GM15510 (cell line): Measurements from ENCODE around the gene TSSK6.

Source experiments
- POLR2A ChIP-seq: IDR thresholded peaks from 3 replicates; pipeline ENCODE4 v1.6.1; 2011; ENCODE audit warnings: borderline replicate concordance; ENCODE audit not compliant: insufficient read length; ENCODE audit errors: extremely low read depth

The TSSK6 gene

GRCh38 chr19:19539698-19540063 is 24.3 kb upstream of the TSSK6 start:
- TF ChIP-seq POLR2A: no peak

DNA sequence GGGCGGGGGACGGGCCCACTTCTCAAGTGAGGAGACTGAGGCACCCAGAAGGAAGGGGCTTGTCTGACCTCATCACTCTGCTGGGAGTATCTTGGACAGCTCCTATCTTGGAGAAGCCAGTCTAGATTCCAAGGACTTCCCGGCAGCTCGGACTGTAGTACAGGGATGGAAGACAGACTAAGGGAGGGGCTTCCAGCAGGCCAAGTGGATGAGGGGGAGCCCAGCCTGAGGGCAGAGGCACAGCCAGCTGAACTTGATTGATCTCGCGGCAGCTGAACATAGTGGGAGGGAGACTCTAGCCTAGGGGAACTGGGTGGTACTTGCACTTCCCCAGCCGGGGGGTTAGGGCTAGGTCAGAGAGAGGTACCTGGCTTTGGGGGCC is 23.4 kb upstream of the TSSK6 start:
- no peak for TF ChIP-seq POLR2A

DNA sequence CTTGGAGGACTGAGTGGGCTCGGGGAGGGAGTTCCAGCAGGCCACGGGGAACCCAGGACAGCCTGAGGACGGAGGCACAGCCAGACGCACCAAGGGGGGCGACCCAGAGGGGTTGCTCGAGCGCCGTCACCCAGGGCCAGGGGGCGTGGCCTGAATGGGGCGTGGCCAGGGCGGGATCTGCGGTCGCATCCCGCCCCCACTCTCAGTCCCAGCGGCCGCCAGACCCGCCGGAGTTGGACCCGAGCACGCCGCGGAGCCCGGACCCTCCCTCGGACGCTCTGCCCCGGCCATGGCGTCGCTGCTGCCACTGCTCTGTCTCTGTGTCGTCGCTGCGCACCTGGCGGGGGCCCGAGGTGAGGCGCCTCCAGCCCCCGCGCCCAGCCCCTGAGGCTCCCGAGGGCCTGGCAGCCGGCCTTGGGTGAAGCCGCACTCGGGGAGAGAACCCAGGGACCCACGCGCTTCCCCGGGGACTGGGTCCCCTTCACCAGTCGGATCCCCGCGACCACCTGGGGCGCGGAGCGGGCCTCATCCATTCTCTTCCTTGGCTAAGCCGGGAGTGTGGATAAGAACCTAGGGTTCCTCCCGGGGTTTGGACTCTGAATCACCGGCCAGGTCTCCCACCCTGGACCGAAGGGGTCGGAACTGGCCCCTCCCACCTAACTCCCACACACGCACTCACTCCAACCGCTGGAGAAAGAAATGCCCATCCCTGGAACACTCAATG is 22.9 kb upstream of the TSSK6 start, which contains the start of gene CILP2:
Gene CILP2 (plus strand): TSS at position 205 of the 724 bp plus-strand sequence. CDS start 85 bp downstream, at position 290.
- TF ChIP-seq POLR2A: no peak

DNA sequence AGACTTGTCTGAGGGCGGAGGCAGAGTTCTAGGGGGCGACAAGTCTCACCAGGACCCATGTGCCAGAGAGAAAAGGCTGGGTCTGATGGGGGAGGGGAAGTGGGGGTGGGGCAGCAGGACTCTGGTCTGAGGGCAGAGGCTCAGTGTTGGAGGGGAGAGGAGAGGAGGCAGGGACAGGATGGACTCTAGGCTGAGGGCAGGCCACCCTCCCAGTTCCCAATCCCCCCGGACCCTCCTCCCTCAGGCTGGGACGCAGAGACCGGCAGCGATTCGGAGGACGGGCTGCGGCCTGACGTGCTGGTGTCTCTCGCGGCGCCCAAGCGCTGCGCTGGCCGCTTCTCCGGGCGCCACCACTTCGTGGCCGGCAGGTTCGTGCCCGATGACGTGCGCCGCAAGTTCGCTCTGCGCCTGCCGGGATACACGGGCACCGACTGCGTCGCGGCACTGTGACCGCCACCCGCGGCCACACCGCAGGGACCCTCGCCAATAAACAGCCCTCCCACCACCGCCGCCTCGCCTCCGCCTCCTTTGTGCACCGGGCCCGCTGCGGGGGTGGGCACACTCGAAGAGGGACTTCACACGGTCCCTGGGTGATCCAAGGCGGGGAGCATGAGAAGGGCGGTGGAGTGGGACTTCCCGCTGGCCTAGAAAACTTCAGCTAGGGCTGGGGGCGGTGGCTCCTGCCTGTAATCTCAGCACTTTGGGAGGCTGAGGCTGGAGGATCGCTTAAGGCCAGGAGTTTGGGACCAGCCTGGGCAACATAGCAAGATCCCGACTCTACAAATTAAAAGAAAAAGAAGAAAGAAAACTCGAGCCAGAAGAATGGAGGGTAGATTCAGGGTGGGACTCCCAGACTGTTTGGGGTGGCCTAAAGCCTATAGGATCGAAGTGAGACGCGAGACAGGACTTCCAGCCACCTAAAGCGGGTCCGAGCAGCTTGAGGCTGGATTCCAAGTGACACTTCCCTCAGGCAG is 22.0 kb upstream of the TSSK6 start:
- no peak for TF ChIP-seq POLR2A

DNA sequence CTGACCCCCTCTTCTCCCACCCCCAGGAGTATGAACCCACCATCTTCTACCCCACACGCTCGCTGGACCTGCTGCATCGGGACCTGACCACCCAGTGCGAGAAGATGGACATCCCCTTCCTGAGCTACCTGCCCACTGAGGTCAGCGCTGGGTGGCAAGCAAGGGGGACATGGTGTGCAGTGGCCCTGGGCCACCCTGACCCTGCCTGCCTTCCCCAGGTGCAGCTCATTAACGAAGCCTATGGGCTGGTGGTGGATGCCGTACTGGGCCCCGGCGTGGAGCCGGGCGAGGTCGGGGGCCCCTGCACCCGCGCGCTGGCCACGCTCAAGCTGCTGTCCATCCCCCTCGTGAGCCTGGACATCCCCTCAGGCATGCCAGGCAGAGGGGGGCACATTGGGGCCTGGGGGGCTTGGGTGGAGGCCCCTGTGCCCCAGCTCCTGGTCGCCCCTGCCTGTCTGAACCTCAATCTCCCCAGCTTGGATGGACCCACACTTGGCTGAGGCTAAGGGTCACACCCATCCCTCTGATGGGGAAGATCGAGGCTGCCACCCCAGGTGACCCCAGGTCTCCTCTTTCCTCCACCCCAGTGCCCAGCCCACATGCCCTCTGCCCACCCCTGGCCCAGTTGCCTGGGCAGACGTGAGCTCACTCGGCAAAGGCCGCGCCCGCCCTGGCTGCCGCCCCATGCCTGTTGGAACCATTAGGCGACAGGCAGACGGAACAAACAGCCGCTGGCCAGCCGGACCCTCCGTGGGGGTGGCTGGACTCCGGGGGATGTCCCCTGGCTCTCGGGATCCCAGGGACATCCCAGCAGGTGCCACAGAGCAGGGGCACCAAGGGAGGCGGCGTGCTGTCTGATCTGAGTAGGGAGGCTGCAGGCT is 20.2 kb upstream of the TSSK6 start:
- TF ChIP-seq POLR2A: no peak

GRCh38 chr19:19534556-19535265 is 19.4 kb upstream of the TSSK6 start:
- no peak for TF ChIP-seq POLR2A

- TF ChIP-seq POLR2A: no peak
Observed at GRCh38 chr19:19533841-19534240, 18.5 kb upstream of the TSSK6 start.

DNA sequence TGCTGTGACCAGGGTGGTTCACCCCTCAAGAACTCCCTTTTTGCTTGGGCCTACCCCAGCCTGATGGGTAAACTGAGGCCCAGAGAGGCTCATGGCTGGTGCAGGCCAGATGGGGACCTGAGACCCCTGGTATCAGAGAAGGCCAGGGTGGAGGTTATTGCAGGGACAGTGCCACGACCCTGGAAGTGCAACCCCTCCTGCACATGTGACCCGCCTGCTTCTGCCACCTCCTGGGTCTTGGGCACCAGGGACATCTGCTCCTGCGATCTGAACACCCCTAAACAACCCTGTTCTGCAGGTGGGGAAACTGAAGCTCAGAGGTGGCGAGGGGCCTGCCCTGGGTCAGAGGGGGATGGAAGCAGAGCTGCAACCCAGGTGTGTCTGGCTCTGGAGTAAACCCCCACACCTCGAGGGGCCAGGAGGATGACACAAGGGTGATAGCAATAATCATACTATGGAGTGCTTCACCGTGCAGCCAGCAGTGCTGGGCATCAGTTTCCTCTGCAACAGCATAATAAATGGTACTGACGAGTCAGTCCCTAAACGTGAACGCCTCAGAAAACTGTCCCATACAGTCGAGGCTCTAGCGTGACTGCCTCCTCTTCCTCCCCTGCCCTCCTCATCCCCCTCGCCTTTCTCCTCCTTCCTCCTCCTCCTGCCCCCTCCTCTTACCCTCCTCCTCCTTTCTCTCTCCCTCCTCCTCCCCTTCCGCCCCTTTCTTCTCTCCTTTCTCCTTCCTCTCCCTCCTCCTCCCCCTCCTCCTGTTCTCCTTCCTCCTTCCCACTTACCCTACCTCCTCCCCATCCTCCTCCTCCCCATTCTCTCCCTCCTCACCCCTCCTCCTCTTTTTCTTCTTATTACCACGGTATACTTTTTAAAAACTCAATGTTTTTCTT is 17.7 kb upstream of the TSSK6 start:
- no peak for TF ChIP-seq POLR2A

DNA sequence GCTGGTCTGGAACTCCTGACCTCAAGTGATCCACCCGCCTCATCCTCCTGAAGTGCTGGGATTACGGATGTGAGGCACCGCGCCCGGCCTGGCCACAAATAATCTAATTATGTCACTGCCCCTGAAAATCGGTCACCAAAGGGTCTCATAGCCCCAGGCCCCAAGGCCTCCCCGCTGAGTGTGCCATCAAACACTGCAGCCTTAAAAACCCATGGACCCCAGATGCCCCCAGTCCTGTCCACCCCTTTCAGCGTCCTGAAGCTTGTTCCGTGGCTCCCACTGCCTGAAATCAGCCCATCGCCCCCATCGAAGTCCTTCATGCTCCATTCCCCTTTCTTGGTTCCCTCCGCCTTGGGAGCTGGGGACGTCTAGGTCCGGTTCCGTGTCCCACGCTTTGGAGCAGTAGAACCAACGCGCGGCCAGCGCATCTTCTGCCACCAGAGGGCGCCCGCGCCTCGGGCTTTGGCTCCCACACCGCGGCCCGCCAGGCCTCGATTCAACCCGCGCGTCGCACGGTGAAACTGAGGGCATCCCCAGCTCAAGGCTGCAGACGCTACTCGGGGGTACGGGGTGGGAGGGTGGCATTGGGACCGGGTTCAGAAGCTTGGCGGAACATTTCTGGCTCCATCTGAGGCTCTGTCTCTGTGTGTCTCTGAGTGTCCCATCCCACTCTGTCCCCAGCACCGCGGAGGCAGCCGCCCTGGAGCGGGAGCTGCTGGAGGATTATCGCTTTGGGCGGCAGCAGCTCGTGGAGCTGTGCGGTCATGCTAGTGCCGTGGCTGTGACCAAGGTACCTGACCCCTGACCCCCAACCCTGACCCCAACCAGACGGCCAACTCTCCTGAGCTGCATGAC is 16.8 kb upstream of the TSSK6 start:
- no peak for TF ChIP-seq POLR2A

DNA sequence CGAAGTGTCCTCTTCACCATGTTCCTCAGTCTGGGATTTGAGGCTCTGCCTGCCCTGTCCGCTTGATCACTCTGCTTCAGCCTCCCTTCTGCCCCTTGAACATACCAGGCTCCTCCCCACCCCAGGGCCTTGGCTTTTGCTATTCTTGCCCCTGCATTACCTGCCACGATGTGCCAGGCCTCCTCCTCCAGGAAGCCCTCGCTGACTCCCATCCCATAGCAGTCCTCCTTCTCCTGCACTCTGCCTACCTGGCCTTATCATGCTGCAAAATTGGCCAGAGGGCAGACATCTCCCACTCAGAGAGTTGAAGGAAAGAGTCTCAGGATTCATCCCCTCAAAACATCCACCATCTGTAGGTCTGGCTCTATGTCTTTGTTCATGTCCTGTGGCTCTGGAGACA is 15.5 kb upstream of the TSSK6 start:
- TF ChIP-seq POLR2A: no peak

GRCh38 chr19:19530423-19530804 is 15.1 kb upstream of the TSSK6 start:
- TF ChIP-seq POLR2A: no peak

DNA sequence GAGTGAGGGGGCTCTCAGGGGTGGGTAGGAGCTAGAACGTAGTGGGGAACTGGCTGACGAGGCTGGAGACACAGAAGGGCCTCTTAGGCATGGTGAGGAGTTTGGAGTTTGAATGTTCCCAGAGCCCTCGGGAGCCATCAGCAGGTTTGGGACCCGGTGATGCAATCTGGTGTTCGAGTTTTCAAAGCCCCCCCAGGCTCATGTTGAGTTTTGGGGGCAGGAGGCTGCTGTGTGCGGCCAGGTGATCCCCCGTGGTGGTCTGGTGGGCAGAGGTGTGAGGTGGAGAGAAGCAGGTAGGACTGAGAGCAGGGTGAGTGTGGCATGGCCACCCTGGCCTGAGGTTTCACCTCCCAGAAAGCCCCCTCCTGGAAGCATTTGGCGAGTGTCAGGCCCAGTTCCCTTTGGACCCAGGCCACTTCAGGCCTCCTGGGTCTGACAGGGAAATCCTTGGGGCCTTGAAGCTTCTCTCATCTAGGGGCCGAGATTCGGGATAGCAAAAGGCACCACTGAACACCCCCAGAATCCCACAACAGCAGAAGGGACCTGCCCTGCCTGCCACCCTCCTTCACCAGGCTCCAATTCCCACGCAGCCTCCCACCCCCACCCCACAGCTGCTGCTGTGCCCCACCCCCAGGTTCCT is 14.6 kb upstream of the TSSK6 start:
- TF ChIP-seq POLR2A: no peak
